HG02938 (cell line): ENCODE data around the gene VAV2.

Experiments used
- ATAC-seq: cut with Tn5 transposase; IDR thresholded peaks from one replicate; pipeline ENCODE4 v1.9.1; 2021; ENCODE audit warnings: mild to moderate bottlenecking, moderate library complexity; ENCODE audit not compliant: unreplicated experiment

VAV2 gene

GRCh38 chr9:133877967-133878366 is 114.2 kb downstream of the VAV2 start:
- ATAC-seq: no peak

- no peak for ATAC-seq
These were observed 114.8 kb downstream of the VAV2 start for GRCh38 chr9:133877327-133877726.

- no peak for ATAC-seq
These were observed 115.3 kb downstream of the VAV2 start for GRCh38 chr9:133876836-133877235.

- no peak for ATAC-seq
These were observed 116.0 kb downstream of the VAV2 start for GRCh38 chr9:133876144-133876543.

- ATAC-seq: no peak
These were observed 117.0 kb downstream of the VAV2 start for GRCh38 chr9:133875131-133875530.

- ATAC-seq: no peak
These were observed 117.5 kb downstream of the VAV2 start for GRCh38 chr9:133874659-133875058.

- ATAC-seq: no peak
These were observed 118.0 kb downstream of the VAV2 start for GRCh38 chr9:133874060-133874657.

GRCh38 chr9:133873461-133873891 is 118.6 kb downstream of the VAV2 start:
- ATAC-seq: no peak

GRCh38 chr9:133873009-133873408 is 119.1 kb downstream of the VAV2 start:
- ATAC-seq: no peak

- ATAC-seq: no peak
These were observed 121.2 kb downstream of the VAV2 start for GRCh38 chr9:133870598-133871595.

- ATAC-seq: no peak
These were observed 122.3 kb downstream of the VAV2 start for GRCh38 chr9:133869674-133870405.

- no peak for ATAC-seq
These were observed 123.9 kb downstream of the VAV2 start for GRCh38 chr9:133868203-133868602.

- ATAC-seq: no peak
These were observed 125.2 kb downstream of the VAV2 start for GRCh38 chr9:133866946-133867345.

- ATAC-seq: no peak
These were observed 128.1 kb downstream of the VAV2 start for GRCh38 chr9:133864011-133864410.

- ATAC-seq: no peak
These were observed 128.9 kb downstream of the VAV2 start for GRCh38 chr9:133863257-133863592.

- ATAC-seq: no peak
These were observed 129.4 kb downstream of the VAV2 start for GRCh38 chr9:133862585-133863256.

- ATAC-seq: no peak
These were observed 130.4 kb downstream of the VAV2 start for GRCh38 chr9:133861692-133862091.

- no peak for ATAC-seq
These were observed 131.0 kb downstream of the VAV2 start for GRCh38 chr9:133861086-133861485.

- ATAC-seq: no peak
These were observed 133.4 kb downstream of the VAV2 start for GRCh38 chr9:133858771-133859170.

- ATAC-seq: no peak
These were observed 134.5 kb downstream of the VAV2 start for GRCh38 chr9:133857639-133858038.

GRCh38 chr9:133856798-133857197 is 135.3 kb downstream of the VAV2 start:
- no peak for ATAC-seq
